Prostate gland (tissue), 2 donors: ENCODE results near the gene S100A1. TPM values are rescaled to one million over a fixed set of nuclear protein-coding genes. Genes with fewer than 3 reads are reported as not detected.
"Not testable (repeated sequence)": the region's sequence is repeated elsewhere in the genome, so short reads cannot be mapped to it uniquely, and the experiment has no call there.

Experiments
- DNase-seq: peaks from one replicate; pipeline ENCODE4 v3.0.0-alpha.2; 2019; ENCODE audit warnings: low spot score
- H3K27ac ChIP-seq, 2 donors: fragments of 200-600 bp; sonication (generic); 2 replicates each; pipeline ENCODE4 v1.5.1; 2017 to 2019
- H3K27me3 ChIP-seq: fragments of 200-600 bp; sonication (generic); replicated peaks from 2 replicates; pipeline ENCODE4 v1.5.1; 2019; ENCODE audit not compliant: insufficient read depth
- H3K36me3 ChIP-seq, 2 donors: fragments of 200-600 bp; sonication (generic); 1 replicate in 1 of 2; 2 replicates in 1 of 2; pipeline versions ENCODE4 v1.5.1 to v1.8.1; 2017 to 2019
- H3K4me1 ChIP-seq: fragments of 200-600 bp; sonication (generic); replicated peaks from 2 replicates; pipeline ENCODE4 v1.5.1; 2019
- H3K4me3 ChIP-seq, 2 donors: fragments of 200-600 bp; sonication (generic); 2 replicates each; pipeline ENCODE4 v1.5.1; 2017 to 2019
- H3K9me3 ChIP-seq: fragments of 200-600 bp; sonication (generic); 2 replicates; pipeline ENCODE4 v1.5.1; 2017
- POLR2A ChIP-seq: fragments of 450-650 bp; IDR thresholded peaks from one replicate; pipeline ENCODE4 v1.6.1; 2016; ENCODE audit warnings: antibody characterized with exemption, mild to moderate bottlenecking
- POLR2AphosphoS5 ChIP-seq: sonication (generic); formaldehyde crosslinking; IDR thresholded peaks from one replicate; pipeline ENCODE4 v1.6.1; 2017; ENCODE audit warnings: antibody characterized with exemption
- WGBS: methylation state at CpG from one replicate; pipeline ENCODE4 v1.1.5; 2018; 5-methylcytosine and 5-hydroxymethylcytosine counted together
- intact Hi-C: fragments of 100-400 bp; cut with DNase I; formaldehyde crosslinking; loops from one replicate; pipeline ENCODE4 v1.14.2; 2022
- total RNA-seq, 2 donors: library from RNA; depleted of rRNA; stranded (reverse); fragments of >200 nt; gene quantifications; one replicate each; pipeline ENCODE4 v1.1.0, GENCODE V29; 2016
- TF ChIP-seq, protein P1 (sequence below), 4 experiments: fragments of 200-600 bp in 2 of 4; fragments of 450-650 bp in 2 of 4; sonication (generic) in 2 of 4; IDR thresholded peaks; 1 replicate in 3 of 4; 2 replicates in 1 of 4; pipeline ENCODE4 v1.5.1; 2016 to 2019; ENCODE audit warnings: antibody characterized with exemption in 4 of 4, mild to moderate bottlenecking in 2 of 4, moderate library complexity in 2 of 4

Gene S100A1
- total RNA-seq, 2 donors from 2014 or later = 9.1 to 10.7 TPM

DNA sequence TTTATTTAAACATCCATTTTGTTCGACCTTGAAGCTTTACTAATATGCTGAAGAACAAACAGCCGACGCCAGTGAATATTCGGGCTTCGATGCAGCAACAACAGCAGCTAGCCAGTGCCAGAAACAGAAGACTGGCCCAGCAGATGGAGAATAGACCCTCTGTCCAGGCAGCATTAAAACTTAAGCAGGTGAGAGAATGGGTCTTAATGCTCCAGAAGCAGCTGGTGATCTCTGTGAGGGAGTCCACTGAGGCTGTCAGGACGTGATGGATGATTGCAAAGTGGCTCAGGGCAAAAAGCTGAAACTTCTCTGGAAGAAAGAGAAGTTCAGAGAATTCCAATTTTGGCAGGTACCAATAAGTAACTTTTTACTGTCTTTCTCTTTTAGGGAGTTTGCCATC is 10.0 kb downstream of the S100A1 start:
- no peak for DNase-seq
- peak overlapping the region; percentile 12 to 20 for H3K27ac ChIP-seq
- H3K4me3 ChIP-seq = no peak overlapping the region
- TF ChIP-seq POLR2AphosphoS5 (no peak), POLR2A (no peak)
- TF ChIP-seq, protein P1, sequence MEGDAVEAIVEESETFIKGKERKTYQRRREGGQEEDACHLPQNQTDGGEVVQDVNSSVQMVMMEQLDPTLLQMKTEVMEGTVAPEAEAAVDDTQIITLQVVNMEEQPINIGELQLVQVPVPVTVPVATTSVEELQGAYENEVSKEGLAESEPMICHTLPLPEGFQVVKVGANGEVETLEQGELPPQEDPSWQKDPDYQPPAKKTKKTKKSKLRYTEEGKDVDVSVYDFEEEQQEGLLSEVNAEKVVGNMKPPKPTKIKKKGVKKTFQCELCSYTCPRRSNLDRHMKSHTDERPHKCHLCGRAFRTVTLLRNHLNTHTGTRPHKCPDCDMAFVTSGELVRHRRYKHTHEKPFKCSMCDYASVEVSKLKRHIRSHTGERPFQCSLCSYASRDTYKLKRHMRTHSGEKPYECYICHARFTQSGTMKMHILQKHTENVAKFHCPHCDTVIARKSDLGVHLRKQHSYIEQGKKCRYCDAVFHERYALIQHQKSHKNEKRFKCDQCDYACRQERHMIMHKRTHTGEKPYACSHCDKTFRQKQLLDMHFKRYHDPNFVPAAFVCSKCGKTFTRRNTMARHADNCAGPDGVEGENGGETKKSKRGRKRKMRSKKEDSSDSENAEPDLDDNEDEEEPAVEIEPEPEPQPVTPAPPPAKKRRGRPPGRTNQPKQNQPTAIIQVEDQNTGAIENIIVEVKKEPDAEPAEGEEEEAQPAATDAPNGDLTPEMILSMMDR (IDR thresholded peaks at IDR 0.05) = no peak
- H3K27me3 ChIP-seq = no peaks in the 10 kb centered on the region
- intact Hi-C loops = no loop called here
- no peaks in the 10 kb centered on the region for H3K9me3 ChIP-seq
- H3K36me3 ChIP-seq = peaks cover 6 to 17% of the 10 kb centered on the region in 2 donors
- no peaks in the 10 kb centered on the region for H3K4me1 ChIP-seq
- WGBS = 63% methylated on average over 6 of the region's 6 CpGs

DNA sequence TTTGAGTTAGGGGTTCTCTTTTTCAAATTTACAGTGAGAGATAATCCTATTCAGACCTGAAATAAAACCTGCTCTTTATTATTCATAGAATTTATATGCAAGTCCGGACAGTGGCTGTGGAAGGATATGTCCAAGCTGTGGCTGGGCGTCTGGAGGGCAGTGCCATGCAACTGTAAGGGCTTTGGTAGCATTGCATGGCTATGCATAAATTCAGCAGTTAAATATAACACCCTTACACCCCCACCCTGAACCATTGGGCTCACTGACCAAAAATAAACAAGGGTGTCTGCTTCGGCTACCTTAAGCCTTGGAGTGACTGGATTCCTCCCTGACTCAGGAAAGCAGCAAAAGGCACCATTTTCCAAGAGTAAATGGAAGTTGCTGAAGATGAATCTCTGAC is 11.0 kb downstream of the S100A1 start:
- peaks cover 6 to 20% of the 10 kb centered on the region in 2 donors for H3K36me3 ChIP-seq
- 74% methylated on average over 3 of the region's 3 CpGs for WGBS
- TF ChIP-seq, protein P1 (IDR thresholded peaks at IDR 0.05) = no peak
- no peak for TF ChIP-seq POLR2AphosphoS5

DNA sequence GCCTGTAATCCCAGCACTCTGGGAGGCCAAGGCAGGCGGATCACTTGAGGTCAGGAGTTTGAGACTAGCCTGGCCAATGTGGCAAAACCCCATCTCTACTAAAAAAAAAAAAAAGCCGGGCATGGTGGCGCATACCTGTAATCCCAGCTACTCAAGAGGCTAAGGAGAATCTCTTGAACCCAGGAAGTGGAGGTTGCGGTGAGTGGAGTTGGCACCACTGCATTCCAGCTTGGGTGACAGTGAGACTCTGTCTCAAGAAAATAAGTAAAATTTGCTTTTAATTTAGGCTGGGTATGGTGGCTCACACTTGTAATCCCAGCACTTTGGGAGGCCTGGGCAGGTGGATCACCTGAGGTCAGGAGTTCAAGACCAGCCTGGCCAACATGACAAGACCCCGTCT is 12.0 kb downstream of the S100A1 start:
- H3K4me3 ChIP-seq, H3K4me1 ChIP-seq, H3K9me3 ChIP-seq, intact Hi-C loops, H3K27me3 ChIP-seq, DNase-seq, H3K27ac ChIP-seq: not testable (repeated sequence)
- peaks cover 6 to 20% of the 10 kb centered on the region in 2 donors for H3K36me3 ChIP-seq
- 96% methylated on average over 5 of the region's 5 CpGs for WGBS

More for the DNA sequence above, 11.0 kb downstream of the S100A1 start:
- no peaks in the 10 kb centered on the region for H3K9me3 ChIP-seq
- intact Hi-C loops = no loop called here
- H3K4me1 ChIP-seq = no peaks in the 10 kb centered on the region
- H3K4me3 ChIP-seq = no peak overlapping the region
- no peak for DNase-seq
- H3K27ac ChIP-seq = no peak overlapping the region
- H3K27me3 ChIP-seq = no peaks in the 10 kb centered on the region

DNA sequence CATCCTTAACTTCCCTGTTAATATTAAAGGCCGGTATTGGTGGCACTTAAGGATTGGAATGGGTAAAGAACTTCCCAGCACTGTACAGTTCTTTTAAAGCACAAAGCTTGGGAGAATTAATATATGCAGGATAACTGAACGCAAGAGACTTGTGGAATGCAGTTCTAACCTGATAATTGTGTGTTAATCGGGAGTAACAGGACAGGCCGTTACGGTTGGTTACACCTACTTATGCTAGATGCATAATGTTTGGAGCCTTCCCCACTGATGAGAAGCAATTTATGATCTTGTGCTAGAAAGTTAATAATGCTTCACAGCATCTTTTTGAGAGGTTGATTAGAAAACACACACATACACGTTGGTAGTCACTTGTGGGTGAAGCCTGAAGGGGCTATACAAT is 12.6 kb downstream of the S100A1 start:
- H3K27me3 ChIP-seq = no peaks in the 10 kb centered on the region
- TF ChIP-seq POLR2AphosphoS5 (no peak), POLR2A (no peak)
- TF ChIP-seq, protein P1 (IDR thresholded peaks at IDR 0.05) = no peak
- 65% methylated on average over 6 of the region's 6 CpGs for WGBS
- H3K27ac ChIP-seq = no peak overlapping the region
- peaks cover 8 to 20% of the 10 kb centered on the region in 2 donors for H3K36me3 ChIP-seq
- H3K4me3 ChIP-seq = no peak overlapping the region
- H3K9me3 ChIP-seq = no peaks in the 10 kb centered on the region
- intact Hi-C loops = no loop called here
- DNase-seq = no peak
- H3K4me1 ChIP-seq = no peaks in the 10 kb centered on the region

DNA sequence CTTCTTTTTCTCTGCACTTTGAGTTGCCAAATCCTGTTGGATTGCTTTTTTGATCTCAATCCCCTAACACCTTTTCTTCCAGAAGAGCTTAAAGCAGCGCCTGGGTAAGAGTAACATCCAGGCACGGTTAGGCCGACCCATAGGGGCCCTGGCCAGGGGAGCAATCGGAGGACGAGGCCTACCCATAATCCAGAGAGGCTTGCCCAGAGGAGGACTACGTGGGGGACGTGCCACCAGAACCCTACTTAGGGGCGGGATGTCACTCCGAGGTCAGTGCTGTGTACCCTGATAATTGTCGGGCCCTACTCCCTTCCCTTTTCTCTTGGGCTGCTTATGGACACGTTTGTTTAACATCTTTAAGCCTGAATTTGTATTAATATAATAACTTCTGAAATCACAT is 13.9 kb downstream of the S100A1 start:
- 83% methylated on average over 11 of the region's 11 CpGs for WGBS
- no peak for DNase-seq
- intact Hi-C loops = no loop called here
- Histone ChIP-seq H3K4me1 (no peaks in the 10 kb centered on the region), H3K27me3 (no peaks in the 10 kb centered on the region), H3K36me3 (peaks cover 10 to 20% of the 10 kb centered on the region in 2 donors), H3K4me3 (no peak overlapping the region), H3K9me3 (no peaks in the 10 kb centered on the region), H3K27ac (no peak overlapping the region)
- TF ChIP-seq POLR2AphosphoS5 (no peak), POLR2A (no peak)
- TF ChIP-seq, protein P1 (IDR thresholded peaks at IDR 0.05) = no peak
